SK-MEL-5 (cell line): ENCODE measurements around the gene OCRL. TPM values are rescaled to one million over a fixed set of nuclear protein-coding genes. Genes with fewer than 3 reads are reported as not detected.
"Not testable (repeated sequence)": the region's sequence is repeated elsewhere in the genome, so short reads cannot be mapped to it uniquely, and the experiment has no call there.

ENCODE experiments used
- DNase-seq: peaks from one replicate; pipeline ENCODE4 v3.0.0-alpha.2; 2016; ENCODE audit warnings: low read depth, low spot score
- in situ Hi-C: cut with HindIII; loops from 2 replicates; pipeline ENCODE4 v1.10.0; 2016; ENCODE audit warnings: low sequenced_read_pairs, high pct_unique_total_duplicates, low pct_unique_long_range_greater_than_20kb
- total RNA-seq: library from RNA; depleted of rRNA; stranded (reverse); fragments of >200 nt; shearing (Covaris generic); gene quantifications from 2 replicates; pipeline ENCODE4 v1.2.3, GENCODE V29; 2014

Gene OCRL
- total RNA-seq, 1 experiment from 2014 or later, result 15.4 TPM

DNA sequence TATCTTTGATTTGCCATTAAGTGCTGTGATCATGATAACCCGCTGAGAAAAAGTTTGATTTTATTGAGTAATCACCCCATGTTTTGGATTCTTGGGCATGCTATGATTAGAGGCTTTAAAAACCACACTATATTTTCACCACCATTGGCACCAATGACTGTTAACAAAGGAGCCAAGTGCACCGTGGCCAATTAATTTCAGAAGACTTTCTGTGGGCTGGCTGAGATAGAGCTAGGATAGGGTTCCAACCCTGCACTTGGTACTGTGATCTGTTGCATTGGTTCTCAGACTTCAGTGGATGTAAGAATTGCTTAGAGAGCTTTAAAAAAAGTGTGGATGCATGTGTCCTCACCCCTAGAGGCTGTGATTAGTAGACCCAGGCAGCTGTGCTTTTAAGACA is 32.4 kb downstream of the OCRL start:
- in situ Hi-C loops, result no loop called here
- no peak for DNase-seq

DNA sequence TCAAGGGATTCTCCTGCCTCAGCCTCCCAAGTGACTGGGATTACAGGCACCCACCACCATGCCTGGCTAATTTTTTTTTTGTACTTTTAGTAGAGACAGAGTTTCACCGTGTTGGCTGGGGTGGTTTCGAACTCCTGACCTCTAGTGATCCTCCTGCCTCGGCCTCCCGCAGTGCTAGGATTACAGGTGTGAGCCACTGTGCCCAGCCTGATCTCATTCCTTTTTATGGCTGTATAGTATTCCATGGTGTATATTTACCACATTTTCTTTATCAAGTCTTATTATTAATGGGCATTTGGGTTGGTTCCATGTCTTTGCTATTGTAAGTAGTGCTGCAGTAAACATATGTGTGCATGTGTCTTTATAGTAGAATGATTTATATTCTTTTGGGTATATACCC is 33.6 kb downstream of the OCRL start:
- in situ Hi-C loops, DNase-seq: not testable (repeated sequence)

DNA sequence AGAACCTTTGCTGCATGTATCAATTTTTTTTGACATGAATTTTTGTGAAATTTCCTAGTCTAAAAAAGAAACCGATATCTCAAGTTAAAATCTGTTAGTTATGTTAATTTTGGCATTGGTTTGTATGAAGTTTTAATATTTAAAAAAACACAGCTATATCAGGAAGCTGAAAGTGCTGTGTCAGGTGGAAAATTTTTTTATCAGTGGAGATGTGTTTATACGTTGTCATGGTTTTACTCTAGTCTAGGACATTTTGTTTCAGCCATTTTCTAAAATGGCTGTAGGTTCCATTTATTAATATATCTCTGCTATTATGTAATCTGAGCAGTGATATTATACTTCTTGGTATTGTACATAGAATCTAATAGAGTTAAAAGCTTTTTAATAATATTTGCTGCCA is 34.2 kb downstream of the OCRL start:
- DNase-seq, result no peak
- in situ Hi-C loops, result no loop called here

DNA sequence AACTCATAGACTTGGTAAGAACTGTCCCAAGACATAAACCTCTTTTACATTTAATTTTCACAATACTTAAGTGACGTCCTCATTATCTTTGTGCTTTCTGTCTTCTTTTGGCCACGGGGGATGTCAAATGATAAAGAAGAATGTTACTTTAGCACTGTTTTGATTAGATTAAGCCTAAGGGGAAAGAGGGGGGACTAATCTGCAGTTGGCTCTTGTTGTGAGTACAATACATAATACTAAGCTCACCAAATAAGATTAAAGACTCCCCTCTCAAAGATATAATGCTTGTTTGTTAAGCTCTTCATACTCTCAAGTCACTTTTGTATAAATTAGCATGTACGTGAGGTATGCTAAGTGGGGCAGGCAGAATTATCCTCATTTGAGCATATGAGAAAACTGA is 36.5 kb downstream of the OCRL start:
- in situ Hi-C loops, result no loop called here
- no peak for DNase-seq

DNA sequence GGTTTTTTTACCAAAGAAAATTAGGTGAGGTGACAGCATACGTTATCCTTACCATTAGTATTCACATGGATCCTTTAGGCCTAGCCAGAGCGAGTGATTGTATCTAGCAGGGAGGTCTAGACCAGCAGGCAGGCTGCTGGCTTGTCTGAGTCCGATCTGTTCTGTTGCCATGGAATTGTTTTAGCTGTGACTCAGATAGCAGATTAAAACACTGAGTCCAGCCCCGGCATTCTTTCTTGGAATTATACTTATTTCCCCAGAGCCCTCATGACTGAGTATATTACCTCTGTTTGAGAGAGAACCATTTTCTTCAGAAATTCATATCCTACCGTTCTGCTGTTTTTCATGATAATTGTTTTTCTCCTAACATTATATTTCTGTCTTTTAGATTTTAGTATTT is 37.4 kb downstream of the OCRL start:
- in situ Hi-C loops, result no loop called here
- DNase-seq, result no peak

DNA sequence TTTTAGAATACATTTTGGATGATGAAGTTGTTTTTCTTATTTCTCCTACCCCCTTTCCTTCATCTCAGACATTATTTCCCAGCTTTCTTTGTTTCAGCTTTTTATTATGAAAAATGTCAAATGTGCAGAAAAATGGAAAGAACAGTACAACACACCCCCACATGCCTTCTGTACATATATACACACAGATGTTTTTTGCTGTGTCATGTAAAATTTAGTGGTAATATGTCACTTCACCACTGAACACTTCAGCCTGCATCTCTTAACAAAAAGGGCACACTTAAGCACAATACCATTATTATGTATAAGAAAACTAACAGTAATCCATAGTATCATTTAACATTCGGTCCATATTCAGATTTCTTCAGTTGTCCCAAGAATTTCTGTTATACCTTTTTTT is 37.8 kb downstream of the OCRL start:
- no peak for DNase-seq

DNA sequence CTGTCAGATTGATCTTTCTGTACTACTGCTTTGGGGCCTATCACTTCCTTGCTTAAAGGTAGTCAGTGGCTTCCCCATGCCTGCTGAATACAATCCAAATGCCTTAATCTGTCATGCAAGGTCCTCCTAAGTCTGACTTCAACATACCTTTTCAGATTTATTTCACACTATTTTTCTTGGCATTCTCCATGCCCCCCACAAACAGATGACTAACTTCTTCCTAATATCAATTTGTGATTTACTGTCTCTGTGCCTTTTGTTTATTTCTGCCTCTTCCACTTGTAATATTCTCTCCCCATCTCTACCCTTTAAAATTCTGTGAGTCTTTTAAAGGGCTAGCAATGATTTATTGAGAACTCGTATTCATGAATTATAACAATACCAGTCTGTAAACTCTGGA is 41.8 kb downstream of the OCRL start:
- no peak for DNase-seq
- in situ Hi-C loops, result no loop called here

More for the DNA sequence above, 37.8 kb downstream of the OCRL start:
- in situ Hi-C loops, result no loop called here

DNA sequence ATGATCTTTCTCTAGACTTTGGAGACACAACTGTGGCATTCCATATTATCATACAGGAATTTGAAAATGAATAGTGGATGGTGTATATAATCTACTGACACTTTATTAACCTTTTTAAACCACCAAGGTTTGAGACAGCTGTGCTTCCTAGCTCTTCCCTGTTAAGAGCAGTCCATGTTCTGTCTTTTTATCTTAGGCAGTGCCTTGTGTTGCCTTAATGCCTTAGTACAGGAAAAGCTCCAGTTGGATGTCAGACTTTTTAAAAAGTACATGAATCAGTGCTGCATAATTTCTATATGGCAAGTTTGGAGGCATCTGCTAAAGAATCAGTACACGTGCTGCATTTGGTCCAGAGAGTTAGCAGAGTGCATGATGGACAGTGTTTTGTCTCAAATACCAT is 45.1 kb downstream of the OCRL start:
- in situ Hi-C loops, result no loop called here
- no peak for DNase-seq

DNA sequence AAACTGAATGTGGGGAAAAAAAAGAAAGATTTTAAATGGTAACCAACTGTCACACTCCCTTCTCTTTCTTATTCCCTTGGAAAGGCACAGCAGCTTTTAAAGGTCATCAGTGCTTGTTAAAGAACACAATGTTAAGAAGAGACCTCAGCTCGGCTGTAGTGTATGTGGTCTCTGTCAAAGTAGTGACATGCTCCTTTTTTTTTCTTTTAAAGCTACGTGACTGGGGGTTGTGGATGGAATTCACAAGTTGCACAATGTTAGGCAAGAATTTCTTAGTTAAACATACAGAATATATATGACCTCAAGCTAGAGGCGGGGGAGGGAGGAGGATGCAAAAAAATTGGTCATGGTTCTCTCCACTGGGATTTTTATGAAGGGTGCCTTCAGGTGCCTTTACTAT is 45.6 kb downstream of the OCRL start:
- DNase-seq, result no peak
- in situ Hi-C loops, result no loop called here

DNA sequence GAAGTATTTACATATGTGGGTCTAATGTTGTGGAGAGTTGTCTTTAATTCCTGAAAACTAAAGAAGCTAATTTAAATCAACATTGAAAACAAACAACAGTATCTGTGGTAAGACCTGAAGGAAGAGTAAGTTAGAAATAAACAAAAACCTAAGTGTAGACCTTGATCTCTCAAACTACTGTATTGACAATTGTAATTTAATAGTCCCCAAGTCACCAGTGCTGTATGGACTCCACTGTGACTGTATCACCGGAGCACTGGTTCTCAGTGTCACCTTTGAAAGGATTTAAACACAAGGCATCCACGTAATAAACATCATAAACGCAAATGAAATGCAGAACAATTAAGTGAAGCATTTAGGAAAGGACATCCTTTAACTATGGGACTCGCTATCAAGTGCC is 46.4 kb downstream of the OCRL start:
- in situ Hi-C loops, result no loop called here
- DNase-seq, result no peak

DNA sequence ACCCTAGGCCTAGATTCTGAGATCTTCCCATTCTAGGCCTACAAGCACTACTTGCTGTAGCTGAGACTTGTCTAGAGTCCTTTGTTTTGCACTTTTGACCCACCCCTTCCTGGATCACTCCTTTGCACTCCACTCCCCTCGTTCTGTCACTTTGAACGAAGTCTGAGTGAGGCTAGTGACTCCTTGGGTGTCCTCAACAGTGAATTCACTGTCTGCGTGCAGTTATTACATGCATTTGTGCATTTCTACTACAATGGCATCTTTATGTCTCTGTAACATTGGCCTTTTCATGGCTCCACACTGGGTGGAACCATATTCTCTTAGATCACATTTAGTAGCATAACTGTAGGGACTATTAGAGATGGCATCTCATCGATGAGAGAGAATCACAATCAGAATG is 50.5 kb downstream of the OCRL start:
- DNase-seq, result peak; percentile 72
- in situ Hi-C loops, result no loop called here

DNA sequence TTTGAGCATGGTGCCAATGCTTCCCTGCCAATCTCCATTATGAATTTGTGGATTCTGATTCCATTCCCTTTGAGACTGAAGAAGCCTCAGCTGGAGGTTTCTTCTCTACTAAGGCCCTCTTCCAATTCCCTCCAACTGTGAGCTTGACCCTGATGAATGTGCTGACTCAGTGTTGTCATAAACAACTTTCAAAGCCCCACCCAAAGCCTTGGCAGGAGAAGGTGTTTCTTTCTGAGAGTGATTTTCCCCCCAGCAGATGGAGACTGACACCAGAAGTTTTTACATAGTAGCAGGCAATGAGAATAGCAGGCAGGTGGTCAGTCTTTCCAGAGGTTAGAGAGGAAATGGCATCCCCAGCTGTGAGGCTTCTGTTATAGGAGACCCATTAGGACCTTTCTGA is 53.1 kb downstream of the OCRL start:
- no peak for DNase-seq
- in situ Hi-C loops, result no loop called here

DNA sequence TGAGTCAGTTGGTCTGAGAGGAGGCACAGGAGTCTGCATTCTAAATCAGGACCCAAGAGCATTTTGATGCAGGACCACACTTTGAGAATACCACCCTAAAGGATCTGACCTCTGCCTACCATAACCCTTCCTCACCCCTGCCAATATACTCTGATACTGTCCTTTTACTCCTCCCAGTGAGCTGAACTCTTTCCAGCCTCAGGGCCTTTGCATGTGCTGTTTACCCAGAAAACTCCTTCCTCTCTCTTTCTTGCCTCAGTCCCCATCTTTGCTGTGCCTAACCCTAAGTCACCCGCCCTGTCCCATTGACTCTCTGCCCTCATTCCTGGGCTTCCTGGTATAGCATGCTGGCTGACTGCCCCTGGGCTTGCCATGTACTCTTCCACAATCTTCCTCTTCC is 54.7 kb downstream of the OCRL start:
- in situ Hi-C loops, result no loop called here
- no peak for DNase-seq

DNA sequence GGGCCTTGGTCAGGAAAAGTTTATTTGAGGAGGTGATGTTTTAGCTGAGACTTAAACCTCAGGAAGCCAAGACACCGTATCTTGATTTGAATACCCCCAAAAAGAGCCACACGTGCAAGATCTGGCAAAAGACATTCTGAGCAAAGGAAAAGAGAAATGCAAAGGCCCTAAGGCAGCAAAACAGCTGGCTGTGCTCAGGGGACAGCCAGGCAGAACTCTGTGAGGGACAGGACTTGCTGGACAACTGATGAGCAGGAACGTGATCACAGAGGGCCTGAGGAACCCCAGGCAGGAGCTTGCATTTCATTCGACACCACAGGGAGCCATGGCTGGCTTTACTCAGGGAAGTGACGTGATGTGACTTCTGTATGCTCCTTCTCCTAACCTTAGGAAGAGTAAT is 56.0 kb downstream of the OCRL start:
- no peak for DNase-seq
- in situ Hi-C loops, result no loop called here

DNA sequence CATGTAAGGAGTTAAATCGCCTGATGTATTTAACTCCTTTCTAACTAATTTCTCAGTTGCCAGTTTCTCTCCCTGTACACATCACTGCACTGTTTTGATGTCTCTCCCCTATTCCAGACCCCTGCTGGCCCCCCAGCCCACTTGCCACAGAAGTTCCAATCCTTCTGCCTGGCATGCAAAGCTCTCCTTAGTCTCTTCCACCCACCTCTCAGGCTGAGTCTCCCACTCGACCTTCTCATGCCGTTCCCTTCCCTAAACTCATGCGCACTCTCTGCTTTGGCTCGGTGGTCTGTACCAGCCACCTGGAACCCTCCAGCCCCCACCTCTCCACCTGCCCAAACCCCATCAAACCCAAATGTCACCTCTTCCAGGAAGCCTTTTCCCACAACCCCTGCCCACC is 57.8 kb downstream of the OCRL start:
- in situ Hi-C loops, result no loop called here
- DNase-seq, result no peak

DNA sequence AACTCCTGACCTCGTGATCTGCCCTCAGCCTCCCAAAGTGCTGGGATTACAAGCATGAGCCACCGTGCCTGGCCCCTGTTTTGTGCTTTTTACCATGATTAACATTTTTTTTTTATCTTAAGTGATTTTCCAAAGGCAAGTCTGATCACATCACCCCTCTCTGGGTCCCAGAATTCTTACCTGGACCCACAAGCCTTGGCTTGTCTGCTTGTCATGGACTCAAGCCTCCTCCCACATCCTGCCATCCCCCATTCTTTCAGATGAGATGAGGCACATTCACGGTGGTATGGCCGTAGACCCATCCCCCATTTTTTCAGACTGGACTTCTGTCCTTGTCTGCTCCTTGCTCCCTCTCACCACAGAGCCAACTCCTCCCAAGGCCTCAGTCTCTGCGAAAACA is 59.4 kb downstream of the OCRL start:
- DNase-seq, result no peak
- in situ Hi-C loops, result no loop called here

DNA sequence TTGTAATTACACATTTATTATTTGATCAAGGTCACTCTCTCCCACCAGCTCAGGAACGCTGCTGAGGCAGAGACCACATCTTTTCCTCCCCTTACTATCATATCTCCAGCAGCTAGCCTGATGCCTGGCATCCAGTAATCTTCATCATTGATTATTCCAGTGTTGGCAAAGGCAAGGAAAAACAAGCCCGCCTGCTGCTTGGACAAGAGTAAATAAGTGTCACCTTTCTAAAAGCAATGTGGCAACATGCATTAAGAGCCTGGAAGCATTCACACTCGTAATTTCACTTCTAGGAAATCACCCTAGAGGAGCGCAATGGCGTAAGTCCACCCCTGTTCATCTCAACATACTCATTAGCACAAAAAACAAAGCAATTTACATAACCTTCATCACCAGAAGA is 59.9 kb downstream of the OCRL start:
- in situ Hi-C loops, result no loop called here

DNA sequence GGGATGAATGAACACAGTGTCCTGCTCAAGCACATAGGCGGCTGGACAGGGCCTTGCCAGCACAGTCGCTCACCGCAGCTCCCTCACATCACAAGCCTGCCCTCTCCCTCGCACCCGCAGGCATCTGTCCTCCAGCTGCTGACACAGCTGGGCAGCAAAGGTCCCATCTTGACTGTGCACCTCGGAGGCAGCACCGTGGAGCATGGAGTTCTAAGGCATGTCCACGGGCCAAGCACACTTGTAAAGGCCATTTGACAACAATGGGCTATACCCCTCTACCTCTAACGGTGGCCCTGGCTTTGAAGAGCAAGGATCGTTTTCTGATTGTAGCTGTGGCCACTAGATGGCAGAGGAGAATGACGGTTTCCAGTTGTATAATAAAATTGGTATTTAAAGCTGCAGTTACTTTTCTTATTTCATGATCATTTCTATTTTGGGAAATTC is 60.9 kb downstream of the OCRL start:
- in situ Hi-C loops, result no loop called here
- DNase-seq, result peak; percentile 72

More for the DNA sequence above, 59.9 kb downstream of the OCRL start:
- DNase-seq, result no peak

DNA sequence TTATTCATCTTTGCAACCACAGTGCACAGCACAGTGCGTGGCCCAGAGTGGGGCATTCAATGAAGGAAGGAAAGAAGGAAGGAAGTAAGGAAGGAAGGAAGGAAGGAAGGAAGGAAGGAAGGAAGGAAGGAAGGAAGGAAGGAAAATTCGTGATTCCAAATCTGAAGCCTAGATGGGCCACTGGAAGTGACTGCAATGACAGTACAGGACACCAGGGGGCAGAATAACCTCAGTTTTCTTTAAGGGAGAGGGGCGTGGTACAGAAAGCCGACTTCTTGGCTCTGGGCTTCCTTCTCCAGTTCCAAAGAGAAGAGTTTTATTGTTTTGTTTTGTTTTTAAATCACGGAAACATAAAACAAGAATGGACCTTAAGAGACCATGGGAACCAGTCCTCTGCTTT is 66.9 kb downstream of the OCRL start:
- in situ Hi-C loops, result no loop called here
- peak; percentile 60 for DNase-seq

DNA sequence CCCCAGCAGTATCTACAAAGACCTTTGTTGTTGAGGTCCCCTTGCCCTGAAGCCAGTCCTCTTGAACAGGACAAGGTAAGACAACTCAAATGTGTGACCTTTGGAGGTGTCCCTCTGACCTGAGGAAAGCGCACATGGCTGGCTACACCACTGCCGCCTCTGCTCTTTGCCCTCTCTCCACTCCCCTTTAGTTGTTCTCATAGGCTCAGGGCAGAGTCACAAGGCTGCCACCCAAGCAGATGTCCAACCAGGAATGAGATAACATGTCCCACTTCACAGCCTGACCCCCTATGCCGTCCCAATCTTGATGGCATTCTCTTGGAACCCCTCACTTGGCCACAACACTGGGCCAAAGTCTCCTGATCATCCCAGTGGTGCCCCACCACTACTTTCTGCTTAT is 68.4 kb downstream of the OCRL start:
- in situ Hi-C loops, result no loop called here
- no peak for DNase-seq
